Measurements from ENCODE around the gene CSTB.

CSTB gene

DNA sequence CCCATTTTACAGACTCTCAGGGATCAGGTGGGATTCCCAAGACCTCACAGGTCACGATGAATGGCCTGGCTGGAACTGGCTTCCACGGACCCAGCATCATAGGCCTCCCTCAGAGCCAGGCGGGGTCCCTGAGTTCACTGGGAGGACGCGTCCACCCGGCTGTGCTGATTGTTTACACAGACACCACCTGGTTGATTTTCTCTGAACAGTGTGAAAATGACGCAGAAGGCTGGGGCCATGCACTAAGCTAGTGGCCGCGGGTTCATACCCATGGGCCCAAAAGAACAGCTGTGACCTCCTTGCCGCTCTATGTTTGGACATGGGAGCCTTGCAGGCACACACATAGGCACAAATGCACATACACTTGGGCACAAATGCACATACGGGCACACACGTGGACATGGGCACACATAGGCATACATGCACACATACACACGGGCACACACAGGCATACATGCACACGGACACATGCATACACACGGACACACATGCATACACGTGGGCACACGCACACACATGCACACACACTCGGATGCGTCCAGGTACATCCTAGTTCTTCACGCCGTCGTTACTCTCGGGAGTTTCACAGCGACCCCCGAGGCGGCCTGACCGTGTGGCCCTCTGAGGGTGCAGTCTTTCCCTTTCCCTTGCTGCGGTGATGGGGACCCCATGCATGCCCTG is 23.2 kb downstream of the CSTB start:
- TF ChIP-seq, protein P1, sequence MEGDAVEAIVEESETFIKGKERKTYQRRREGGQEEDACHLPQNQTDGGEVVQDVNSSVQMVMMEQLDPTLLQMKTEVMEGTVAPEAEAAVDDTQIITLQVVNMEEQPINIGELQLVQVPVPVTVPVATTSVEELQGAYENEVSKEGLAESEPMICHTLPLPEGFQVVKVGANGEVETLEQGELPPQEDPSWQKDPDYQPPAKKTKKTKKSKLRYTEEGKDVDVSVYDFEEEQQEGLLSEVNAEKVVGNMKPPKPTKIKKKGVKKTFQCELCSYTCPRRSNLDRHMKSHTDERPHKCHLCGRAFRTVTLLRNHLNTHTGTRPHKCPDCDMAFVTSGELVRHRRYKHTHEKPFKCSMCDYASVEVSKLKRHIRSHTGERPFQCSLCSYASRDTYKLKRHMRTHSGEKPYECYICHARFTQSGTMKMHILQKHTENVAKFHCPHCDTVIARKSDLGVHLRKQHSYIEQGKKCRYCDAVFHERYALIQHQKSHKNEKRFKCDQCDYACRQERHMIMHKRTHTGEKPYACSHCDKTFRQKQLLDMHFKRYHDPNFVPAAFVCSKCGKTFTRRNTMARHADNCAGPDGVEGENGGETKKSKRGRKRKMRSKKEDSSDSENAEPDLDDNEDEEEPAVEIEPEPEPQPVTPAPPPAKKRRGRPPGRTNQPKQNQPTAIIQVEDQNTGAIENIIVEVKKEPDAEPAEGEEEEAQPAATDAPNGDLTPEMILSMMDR (IDR thresholded peaks at IDR 0.05; ENCODE audit: low read depth, low read length) = no peak

DNA sequence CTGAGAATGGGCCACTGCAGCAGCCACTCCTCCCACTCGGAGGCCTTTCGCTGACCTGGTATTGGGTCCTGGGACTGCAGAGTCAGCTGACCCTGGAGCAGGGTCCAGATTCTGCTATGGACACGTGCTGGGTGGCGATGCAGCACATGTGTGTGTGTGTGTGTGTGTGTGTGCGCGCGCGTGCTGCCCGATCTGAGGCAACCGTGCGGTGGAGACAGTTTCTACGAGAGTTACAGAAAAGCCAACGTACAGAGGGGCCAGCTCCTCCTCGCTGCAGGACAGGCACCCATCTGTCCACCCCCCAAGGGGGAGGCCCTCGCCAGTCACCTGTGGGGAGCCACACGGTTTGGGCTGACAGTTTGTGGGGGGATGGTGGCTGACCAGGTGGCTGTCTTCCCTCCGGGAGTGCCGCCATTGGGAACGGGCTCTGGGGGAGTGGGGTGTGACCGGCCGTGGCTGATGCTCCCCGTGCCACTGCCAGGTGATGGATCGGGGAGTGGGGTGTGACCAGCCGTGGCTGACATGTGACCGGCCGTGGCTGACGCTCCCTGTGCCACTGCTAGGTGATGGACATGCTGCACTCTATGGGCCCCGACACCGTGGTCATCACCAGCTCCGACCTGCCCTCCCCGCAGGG is 24.0 kb downstream of the CSTB start:
- TF ChIP-seq, protein P1 (IDR thresholded peaks at IDR 0.05; ENCODE audit: low read depth, low read length) = no peak
- no peak overlapping the region for H3K4me3 ChIP-seq (ENCODE audit: low read depth, low read length)

More for the DNA sequence above, 23.2 kb downstream of the CSTB start:
- no peak overlapping the region for H3K4me3 ChIP-seq (ENCODE audit: low read depth, low read length)

DNA sequence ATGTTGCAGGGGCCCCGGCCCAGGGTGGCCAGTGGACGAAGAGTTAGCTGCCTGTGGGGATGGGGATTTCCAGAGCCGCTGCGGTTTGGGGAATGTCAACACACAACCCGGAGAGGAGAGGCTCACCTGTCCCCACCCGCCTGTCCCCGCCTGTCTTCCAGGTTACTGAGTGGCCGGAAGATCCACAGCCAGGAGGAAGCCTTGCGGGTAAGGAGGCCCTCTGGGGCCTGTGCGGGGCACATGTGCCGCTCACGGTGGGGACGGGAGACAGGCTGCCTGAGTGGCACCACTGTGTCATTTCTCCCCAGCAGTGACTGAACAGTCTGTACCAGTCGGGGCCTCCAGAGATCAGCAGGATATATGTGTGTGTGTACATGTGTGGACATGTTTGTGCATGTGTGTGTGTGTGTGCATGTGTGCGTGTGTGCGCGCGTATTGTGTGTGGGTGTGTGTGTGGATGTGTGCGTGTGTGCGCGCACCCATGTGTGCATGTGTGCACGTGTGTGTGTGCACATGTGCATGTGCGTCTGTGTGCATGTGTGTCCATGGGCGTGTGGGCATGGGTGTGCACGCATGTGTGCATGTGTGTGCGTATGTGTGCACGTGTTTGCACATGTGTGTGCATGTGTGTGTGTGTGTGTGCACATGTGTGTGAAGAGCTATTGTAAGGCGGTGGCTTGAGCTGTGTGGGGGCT is 25.6 kb downstream of the CSTB start:
- H3K4me3 ChIP-seq (ENCODE audit: low read depth, low read length) = no peak overlapping the region
- TF ChIP-seq, protein P1 (IDR thresholded peaks at IDR 0.05; ENCODE audit: low read depth, low read length) = no peak

DNA sequence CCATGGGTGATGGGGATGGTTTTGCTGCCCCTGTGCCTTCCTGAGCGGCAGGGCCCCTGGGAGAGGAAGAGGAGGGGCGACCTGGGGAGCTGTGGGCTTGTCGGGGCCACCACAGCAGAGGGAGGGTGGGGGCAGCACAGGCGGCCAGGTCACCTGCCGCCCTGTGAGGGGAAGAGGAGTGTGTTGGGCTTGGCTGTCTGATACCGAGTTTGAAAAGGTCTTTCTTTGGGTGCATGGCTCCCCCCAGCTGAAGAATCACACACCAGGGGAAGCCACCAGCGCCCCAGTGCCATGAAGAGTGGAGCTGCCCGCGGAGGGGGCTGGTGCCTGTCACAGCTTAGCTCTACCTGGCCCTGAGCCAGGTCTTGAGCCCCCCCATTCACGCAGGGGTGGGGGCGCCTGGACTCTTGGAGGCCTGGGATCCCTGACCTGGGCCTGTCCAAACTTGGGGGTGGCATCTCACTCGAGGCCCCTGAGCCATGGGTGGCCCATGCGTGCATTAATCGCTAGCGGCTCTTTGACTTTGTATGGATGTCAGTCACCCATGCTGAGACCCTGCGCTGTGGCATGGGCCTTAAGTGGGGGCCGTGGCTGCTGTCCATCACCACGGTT is 26.4 kb downstream of the CSTB start:
- TF ChIP-seq, protein P1 (IDR thresholded peaks at IDR 0.05; ENCODE audit: low read depth, low read length) = no peak
- no peak overlapping the region for H3K4me3 ChIP-seq (ENCODE audit: low read depth, low read length)

DNA sequence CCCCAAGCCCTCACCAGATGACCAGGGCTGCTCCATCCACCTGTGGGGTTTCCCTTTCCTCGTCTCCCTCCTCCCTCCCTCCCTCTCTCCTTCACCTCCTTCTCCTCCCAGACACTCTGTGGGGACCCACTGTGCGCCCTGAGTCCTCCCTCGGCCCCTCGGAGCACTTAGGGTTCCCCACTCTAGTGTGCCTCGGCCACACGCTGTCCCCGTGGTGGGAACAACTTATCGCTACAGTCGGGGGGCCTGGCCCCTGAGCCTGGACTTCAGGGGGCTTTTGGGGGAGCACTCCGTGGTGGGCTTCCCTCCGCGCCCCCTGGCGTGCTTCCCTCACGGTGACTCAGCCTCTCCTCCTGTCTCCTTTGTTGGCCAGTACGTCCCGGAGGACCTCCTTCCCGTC is 27.5 kb downstream of the CSTB start:
- no peak overlapping the region for H3K4me3 ChIP-seq (ENCODE audit: low read depth, low read length)
- TF ChIP-seq, protein P1 (IDR thresholded peaks at IDR 0.05; ENCODE audit: low read depth, low read length) = no peak

DNA sequence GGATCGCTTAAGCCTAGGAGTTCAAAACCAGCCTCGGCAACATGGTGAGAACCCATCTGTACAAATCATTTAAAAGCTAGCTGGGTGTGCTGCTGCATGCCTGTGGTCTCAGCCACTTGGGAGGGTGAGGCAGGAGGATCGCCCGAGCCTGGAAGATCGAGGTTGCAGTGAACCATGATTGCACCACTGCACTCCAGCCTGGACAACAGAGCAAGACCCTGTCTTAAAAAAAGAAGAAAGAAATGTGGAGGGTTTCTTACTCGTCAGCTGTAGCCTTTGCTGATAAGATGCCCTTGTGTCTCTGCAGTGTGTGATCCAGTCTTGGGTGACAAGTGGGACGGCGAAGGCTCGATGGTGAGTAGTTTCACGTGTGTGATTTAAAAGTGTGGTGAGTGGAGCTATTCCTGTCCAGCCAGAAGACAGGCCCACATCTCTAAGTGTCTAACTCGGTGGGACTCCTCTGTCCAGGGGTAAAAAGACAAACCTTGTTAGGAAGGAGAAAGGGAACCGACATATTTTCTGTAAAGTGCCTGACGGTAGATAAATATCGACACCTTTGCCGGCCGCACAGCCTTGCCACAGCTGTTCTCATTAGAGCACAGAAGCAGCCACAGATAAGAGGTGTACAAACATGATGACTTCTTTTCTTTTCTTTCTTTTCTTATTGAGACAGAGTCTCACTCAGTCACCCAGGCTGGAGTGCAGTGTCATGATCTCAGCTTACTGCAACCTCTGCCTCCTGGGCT is 30.2 kb downstream of the CSTB start:
- no peak overlapping the region for H3K4me3 ChIP-seq (ENCODE audit: low read depth, low read length)
- TF ChIP-seq, protein P1 (IDR thresholded peaks at IDR 0.05; ENCODE audit: low read depth, low read length) = no peak
